K562 (cell line): Measurements from ENCODE around the gene NKX2-1. TPM values are rescaled to one million over a fixed set of nuclear protein-coding genes. Genes with fewer than 3 reads are reported as not detected.

ENCODE experiments used
- ATAC-seq: fragments of 200-7000 bp; cut with Tn5 transposase; 3 replicates; pipeline ENCODE4 v1.9.1; 2020; ENCODE audit warnings: moderate library complexity
- BruUV-seq: library from RNA; stranded (reverse); fragments of 400-500 nt; replicated peaks from 2 replicates; lab custom pipeline; 2021; lab: Mats Ljungman, UMichigan
- CTCF ChIA-PET: fragments of 300-600 bp; formaldehyde crosslinking; extraction: SDS; loops from one replicate; lab custom pipeline; 2021; ENCODE audit warnings: low intra/inter-chr PET ratio; lab: Yijun Ruan, JAX
- POLR2A ChIA-PET: fragments of 300-600, 350-650 bp; sonication (Branson Sonifier 250); formaldehyde crosslinking; extraction: SDS; loops from one replicate; lab custom pipeline; 2021; ENCODE audit warnings: antibody characterized with exemption, inconsistent platforms; lab: Yijun Ruan, JAX
- DNase-seq, 4 experiments: peaks; one replicate each; pipeline versions ENCODE4 v3.0.0 to v3.0.0-alpha.2; 2011 to 2018; ENCODE audit warnings: low spot score in 3 of 4, mixed read lengths in 3 of 4; ENCODE audit errors: extremely low read depth in 1 of 4
- FAIRE-seq: peaks from 2 replicates; lab custom pipeline; 2011; peaks lifted over from hg19 to GRCh38; lab: Jason Lieb, UNC
- H2AFZ ChIP-seq: 2 replicates; pipeline ENCODE4 v1.6.0; 2011; ENCODE audit warnings: low read depth, low read length, control low read depth, inconsistent platforms
- H3K27ac ChIP-seq: fragments of 200-600 bp; 3 replicates; pipeline ENCODE4 v1.8.0; 2011; ENCODE audit warnings: low read depth, mild to moderate bottlenecking, control low read depth, inconsistent platforms, low read length, moderate library complexity, mixed read lengths; ENCODE audit errors: extremely low read depth
- H3K27me3 ChIP-seq, 2 experiments: fragments of 300-600 bp in 1 of 2; 2 replicates in 1 of 2; 3 replicates in 1 of 2; pipeline versions ENCODE4 v1.6.0 to v1.8.0; 2011; ENCODE audit warnings: inconsistent platforms in 2 of 2, low read length in 2 of 2, mild to moderate bottlenecking in 1 of 2, mixed read lengths in 1 of 2, moderate library complexity in 1 of 2; ENCODE audit not compliant: control insufficient read depth in 2 of 2, insufficient read depth in 2 of 2
- H3K36me3 ChIP-seq: fragments of 300-600 bp; 3 replicates; pipeline ENCODE4 v1.8.0; 2011; ENCODE audit warnings: mild to moderate bottlenecking, low read length, inconsistent platforms; ENCODE audit not compliant: control insufficient read depth, insufficient read depth
- H3K4me1 ChIP-seq, 2 experiments: fragments of 200-600 bp in 1 of 2; replicated peaks in 1 of 2; 2 replicates in 1 of 2; 3 replicates in 1 of 2; pipeline versions ENCODE4 v1.5.1 to v1.8.0; 2011; ENCODE audit warnings: inconsistent platforms in 2 of 2, low read length in 2 of 2, mild to moderate bottlenecking in 1 of 2, mixed read lengths in 1 of 2, moderate library complexity in 1 of 2; ENCODE audit not compliant: control insufficient read depth in 2 of 2, insufficient read depth in 2 of 2
- H3K4me2 ChIP-seq: 2 replicates; pipeline ENCODE4 v1.6.1; 2011; ENCODE audit warnings: low read length, control low read depth, inconsistent platforms, mixed read lengths; ENCODE audit not compliant: insufficient read depth
- H3K4me3 ChIP-seq: fragments of 200-600 bp; sonication (generic), shearing (Covaris generic); 2 replicates; pipeline ENCODE4 v1.5.1; 2016; ENCODE audit warnings: control low read depth, inconsistent platforms
- H3K79me2 ChIP-seq: fragments of 200-600 bp; 3 replicates; pipeline ENCODE4 v1.8.0; 2011; ENCODE audit warnings: low read length, inconsistent platforms; ENCODE audit not compliant: control insufficient read depth, insufficient read depth
- H3K9ac ChIP-seq, 2 experiments: 2 replicates each; pipeline versions ENCODE4 v1.6.0 to v1.6.1; 2011; ENCODE audit warnings: low read depth in 2 of 2, low read length in 2 of 2, control low read depth in 1 of 2, inconsistent platforms in 1 of 2, mild to moderate bottlenecking in 1 of 2, mixed read lengths in 1 of 2; ENCODE audit not compliant: insufficient read depth in 1 of 2
- H3K9me1 ChIP-seq: one replicate; pipeline ENCODE4 v1.6.0; 2011; ENCODE audit warnings: inconsistent platforms, mild to moderate bottlenecking, low read length, moderate library complexity; ENCODE audit not compliant: control insufficient read depth, insufficient read depth
- H3K9me3 ChIP-seq: replicated peaks from 2 replicates; pipeline ENCODE4 v1.5.1; 2011; ENCODE audit warnings: low read depth, low read length, inconsistent platforms; ENCODE audit not compliant: control insufficient read depth, insufficient read depth
- H4K20me1 ChIP-seq: replicated peaks from 2 replicates; pipeline ENCODE4 v1.6.1; 2011; ENCODE audit warnings: low read length, inconsistent platforms, mixed read lengths; ENCODE audit not compliant: control insufficient read depth, insufficient read depth
- CTCF ChIP-seq, 3 experiments: IDR thresholded peaks in 2 of 3; conservative IDR thresholded peaks in 1 of 3; 2 replicates each; pipeline ENCODE4 v1.5.1; 2011 to 2012; ENCODE audit warnings: low read length in 3 of 3, mild to moderate bottlenecking in 3 of 3, control low read depth in 2 of 3, improper control_type of control experiment in 1 of 3, inconsistent platforms in 1 of 3, low read depth in 1 of 3, mixed read lengths in 1 of 3, moderate library complexity in 1 of 3; ENCODE audit not compliant: insufficient read depth in 2 of 3
- E2F6 ChIP-seq, 2 experiments: IDR thresholded peaks; 2 replicates each; pipeline ENCODE4 v1.6.1; 2011; ENCODE audit warnings: borderline replicate concordance in 1 of 2, control low read depth in 1 of 2, low read depth in 1 of 2, low read length in 1 of 2, mild to moderate bottlenecking in 1 of 2, mixed read lengths in 1 of 2, moderate library complexity in 1 of 2; ENCODE audit not compliant: insufficient read depth in 1 of 2, insufficient read length in 1 of 2, poor library complexity in 1 of 2, severe bottlenecking in 1 of 2; ENCODE audit errors: extremely low read depth in 1 of 2
- IRF9 ChIP-seq: fragments of 450-650 bp; IDR thresholded peaks from 2 replicates; pipeline ENCODE4 v1.6.1; 2016; ENCODE audit warnings: missing biosample characterization, missing genetic modification characterization
- MTA2 ChIP-seq: fragments of 450-650 bp; IDR thresholded peaks from 2 replicates; pipeline ENCODE4 v1.6.1; 2016; ENCODE audit warnings: low read depth
- NRF1 ChIP-seq, 2 experiments: fragments of 450-650 bp; IDR thresholded peaks in 1 of 2; conservative IDR thresholded peaks in 1 of 2; 2 replicates each; pipeline ENCODE4 v1.6.1; 2014; ENCODE audit warnings: mild to moderate bottlenecking in 2 of 2
- WGBS: fragments of 100-300 bp; shearing (Covaris generic); methylation state at CpG from one replicate; pipeline ENCODE4 v1.1.6; 2016; ENCODE audit warnings: low coverage, mixed read lengths; ENCODE audit not compliant: insufficient coverage; ENCODE audit errors: missing lambda C conversion rate; 5-methylcytosine and 5-hydroxymethylcytosine counted together
- in situ Hi-C: fragments of 300-500 bp; cut with MboI; formaldehyde crosslinking; loops from 4 replicates; pipeline ENCODE4 v1.15.0; 2018; ENCODE audit warnings: inconsistent platforms, mixed read lengths
- intact Hi-C: fragments of 100-400 bp; cut with micrococcal nuclease; formaldehyde crosslinking; loops from 2 replicates; pipeline ENCODE4 v1.14.2; 2022
- polyA plus RNA-seq, 8 experiments: library from polyadenylated mRNA; depleted of rRNA in 4 of 8; stranded (reverse) in 5 of 8; unstranded in 3 of 8; fragments of >200 nt; fragmentation: Nextera tagmentation in 2 of 8; fragmentation: Illumina TruSeq in 1 of 8; extraction: Ambion mirVana in 2 of 8; extraction: Trizol in 1 of 8; gene quantifications; 2 replicates each; pipeline versions ENCODE4 v1.2.1 to v1.2.3, GENCODE V29; 2011 to 2014; ENCODE audit warnings: inconsistent platforms in 1 of 8, missing spikeins in 1 of 8
- total RNA-seq, 7 experiments: library from RNA; depleted of rRNA in 6 of 7; stranded (reverse); fragments of >200 nt in 6 of 7; fragmentation: Illumina TruSeq in 2 of 7; extraction: Trizol in 2 of 7; gene quantifications; 2 replicates each; pipeline versions ENCODE4 v1.2.1 to v1.2.3, GENCODE V29; 2011 to 2021; ENCODE audit warnings: low replicate concordance in 1 of 7

Gene NKX2-1
- total and polyA plus RNA-seq, 9 of the 15 experiments (the other 6 are each of a cell fraction or from before 2014, with no cell fraction given): 0.11 TPM; not detected in 8

- POLR2A ChIA-PET: no interaction called here
- Histone ChIP-seq H3K79me2 (no peaks in the 10 kb centered on the region), H4K20me1 (no peaks in the 10 kb centered on the region), H3K4me2 (no peak overlapping the region), H3K9me1 (no peaks in the 10 kb centered on the region), H3K9ac (no peak overlapping the region), H3K4me1 (peaks cover 0 to 25% of the 10 kb centered on the region in 2 experiments; a peak in 2 of 5 replicates), H2AFZ (no peak overlapping the region), H3K36me3 (no peaks in the 10 kb centered on the region), H3K9me3 (no peaks in the 10 kb centered on the region), H3K27me3 (peaks cover 6 to 44% of the 10 kb centered on the region in 2 experiments; a peak in 4 of 5 replicates), H3K27ac (no peak overlapping the region), H3K4me3 (no peak overlapping the region)
- no TSS peak for BruUV-seq
- no peak for FAIRE-seq
- 31% methylated on average over 20 of the region's 38 CpGs for WGBS
- intact Hi-C loops (no loop called here), in situ Hi-C loops (no loop called here)
- TF ChIP-seq NRF1 (conservative IDR thresholded peaks at IDR 0.05 in 1 of 2, IDR thresholded peaks at IDR 0.05 in 1 of 2) (no peak), E2F6 (IDR thresholded peaks at IDR 0.05; ENCODE audit: borderline replicate concordance in 1 of 2, extremely low read depth in 1 of 2, insufficient read depth in 1 of 2, insufficient read length in 1 of 2, low read depth in 1 of 2, low read length in 1 of 2, poor library complexity in 1 of 2, severe bottlenecking in 1 of 2) (no peak), CTCF (IDR thresholded peaks at IDR 0.05 in 2 of 3, conservative IDR thresholded peaks at IDR 0.05 in 1 of 3; ENCODE audit: insufficient read depth in 2 of 3, low read depth in 1 of 3, low read length in 3 of 3) (peak in 2 of 3 experiments; percentile 9 to 32; a peak in 3 of 6 replicates), IRF9 (tag) (no peak), MTA2 (no peak)
- no peak for ATAC-seq
- CTCF ChIA-PET: no interaction called here
- no peak for DNase-seq
Measured at GRCh38 chr14:36524220-36524837, 4.3 kb upstream of the NKX2-1 start.
